GM03348 (cell line): Measurements from ENCODE around the gene FCAR.
"Not testable (repeated sequence)": the region's sequence is repeated elsewhere in the genome, so short reads cannot be mapped to it uniquely, and the experiment has no call there.

ENCODE experiments used
- DNase-seq: peaks from one replicate; pipeline ENCODE4 v3.0.0; 2012; ENCODE audit warnings: low spot score

The FCAR gene

GRCh38 chr19:54873990-54874389 lies at the start of gene FCAR:
Gene FCAR (plus strand): TSS chr19:54874235. CDS start chr19:54874290, 55 bp downstream.
- DNase-seq: no peak

GRCh38 chr19:54824416-54824815 lies 49.6 kb upstream of the FCAR start:
- not testable (repeated sequence) for DNase-seq

GRCh38 chr19:54825326-54825725 lies 48.7 kb upstream of the FCAR start:
- not testable (repeated sequence) for DNase-seq

- DNase-seq: not testable (repeated sequence)
These were observed 46.0 kb upstream of the FCAR start for GRCh38 chr19:54828064-54828463.

GRCh38 chr19:54832496-54832895 lies 41.5 kb upstream of the FCAR start, which contains the start of gene KIR2DS4:
Gene KIR2DS4 (plus strand): TSS chr19:54832676.
- not testable (repeated sequence) for DNase-seq

- not testable (repeated sequence) for DNase-seq
These were observed 38.9 kb upstream of the FCAR start for GRCh38 chr19:54835126-54835525.

- DNase-seq: not testable (repeated sequence)
These were observed 36.5 kb upstream of the FCAR start for GRCh38 chr19:54837522-54837921.

- not testable (repeated sequence) for DNase-seq
These were observed 30.9 kb upstream of the FCAR start for GRCh38 chr19:54843171-54843570.

- not testable (repeated sequence) for DNase-seq
These were observed 23.9 kb upstream of the FCAR start, which contains the start of gene KIR3DL2 for GRCh38 chr19:54850061-54850640. Gene KIR3DL2 (plus strand): TSS chr19:54850443. CDS start chr19:54850476, 33 bp downstream.

GRCh38 chr19:54850930-54851329 lies 23.1 kb upstream of the FCAR start:
- DNase-seq: no peak

- no peak for DNase-seq
These were observed 22.7 kb upstream of the FCAR start for GRCh38 chr19:54851353-54851752.

- not testable (repeated sequence) for DNase-seq
These were observed 18.8 kb upstream of the FCAR start for GRCh38 chr19:54855241-54855640.

- DNase-seq: not testable (repeated sequence)
These were observed 15.6 kb upstream of the FCAR start for GRCh38 chr19:54858476-54858875.

GRCh38 chr19:54859421-54859820 lies 14.6 kb upstream of the FCAR start:
- not testable (repeated sequence) for DNase-seq

- not testable (repeated sequence) for DNase-seq
These were observed 10.6 kb upstream of the FCAR start for GRCh38 chr19:54863459-54863858.

GRCh38 chr19:54871696-54872095 lies 2.3 kb upstream of the FCAR start:
- DNase-seq: no peak

- DNase-seq: no peak
These were observed 1.5 kb downstream of the FCAR start for GRCh38 chr19:54875506-54875905.

GRCh38 chr19:54877471-54877870 lies 3.4 kb downstream of the FCAR start:
- DNase-seq: no peak

- no peak for DNase-seq
These were observed 7.8 kb downstream of the FCAR start for GRCh38 chr19:54881884-54882283.

- DNase-seq: no peak
These were observed 8.7 kb downstream of the FCAR start for GRCh38 chr19:54882758-54883157.

- no peak for DNase-seq
These were observed 9.2 kb downstream of the FCAR start for GRCh38 chr19:54883228-54883627.

GRCh38 chr19:54888239-54888638 lies 14.2 kb downstream of the FCAR start:
- DNase-seq: no peak

GRCh38 chr19:54889566-54889965 lies 15.5 kb downstream of the FCAR start:
- DNase-seq: no peak

- DNase-seq: no peak
These were observed 19.4 kb downstream of the FCAR start for GRCh38 chr19:54893406-54893805.
